NCI-H510A (cell line): ENCODE measurements around the gene ECHS1.

Experiments used
- DNase-seq: peaks from one replicate; lab custom pipeline; 2025; lab: John Stamatoyannopoulos, UW

Gene ECHS1

GRCh38 chr10:133358162-133358924 is 14.8 kb downstream of the ECHS1 start:
- no peak for DNase-seq

DNA sequence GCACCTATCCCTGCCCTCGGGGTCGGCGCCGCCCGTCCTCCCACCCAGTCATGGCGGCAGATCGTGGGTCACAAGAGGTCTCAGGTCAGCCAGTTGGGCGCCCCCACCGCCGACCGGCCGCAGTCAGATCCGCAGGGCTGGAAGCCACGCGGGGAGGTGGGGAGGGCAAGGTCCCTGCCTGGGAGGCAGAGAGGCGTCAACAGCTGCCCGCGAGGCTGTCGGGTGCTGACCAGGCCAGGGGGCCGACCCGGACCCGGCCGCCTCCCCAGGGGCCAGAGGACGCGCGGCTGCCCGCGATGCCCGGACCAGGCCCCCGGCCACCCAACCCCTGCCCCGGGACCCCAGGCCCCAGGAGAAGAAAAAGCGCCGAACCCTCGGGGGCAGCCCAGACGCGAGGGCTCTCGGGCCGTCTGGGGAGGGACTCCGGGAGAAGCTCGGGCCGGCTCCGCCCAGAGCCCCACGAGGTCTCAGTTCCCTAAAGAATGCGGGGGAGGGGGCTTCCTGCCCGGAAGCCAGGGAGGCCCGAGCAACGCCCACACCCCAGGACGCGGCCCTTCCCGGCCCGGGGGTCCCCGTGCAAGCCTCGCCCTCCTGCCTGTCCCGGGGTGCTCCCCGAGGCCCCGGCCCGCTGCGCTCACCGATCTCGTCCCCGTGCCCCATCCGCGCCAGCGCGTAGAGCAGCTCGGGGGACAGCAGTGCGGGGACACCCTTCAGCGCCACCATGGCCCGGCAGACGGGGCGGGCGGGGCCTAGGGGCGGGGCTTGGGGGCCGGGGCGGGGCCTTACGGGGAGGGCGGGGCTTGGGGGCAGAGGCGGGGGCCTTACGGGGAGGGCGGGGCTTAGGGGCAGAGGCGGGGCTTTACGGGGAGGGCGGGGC is 15.6 kb downstream of the ECHS1 start, which contains the start of gene FUOM:
Gene FUOM (minus strand): TSS at position 735 of the 877 bp plus-strand sequence. CDS start 12 bp downstream, at position 723.
- no peak for DNase-seq

DNA sequence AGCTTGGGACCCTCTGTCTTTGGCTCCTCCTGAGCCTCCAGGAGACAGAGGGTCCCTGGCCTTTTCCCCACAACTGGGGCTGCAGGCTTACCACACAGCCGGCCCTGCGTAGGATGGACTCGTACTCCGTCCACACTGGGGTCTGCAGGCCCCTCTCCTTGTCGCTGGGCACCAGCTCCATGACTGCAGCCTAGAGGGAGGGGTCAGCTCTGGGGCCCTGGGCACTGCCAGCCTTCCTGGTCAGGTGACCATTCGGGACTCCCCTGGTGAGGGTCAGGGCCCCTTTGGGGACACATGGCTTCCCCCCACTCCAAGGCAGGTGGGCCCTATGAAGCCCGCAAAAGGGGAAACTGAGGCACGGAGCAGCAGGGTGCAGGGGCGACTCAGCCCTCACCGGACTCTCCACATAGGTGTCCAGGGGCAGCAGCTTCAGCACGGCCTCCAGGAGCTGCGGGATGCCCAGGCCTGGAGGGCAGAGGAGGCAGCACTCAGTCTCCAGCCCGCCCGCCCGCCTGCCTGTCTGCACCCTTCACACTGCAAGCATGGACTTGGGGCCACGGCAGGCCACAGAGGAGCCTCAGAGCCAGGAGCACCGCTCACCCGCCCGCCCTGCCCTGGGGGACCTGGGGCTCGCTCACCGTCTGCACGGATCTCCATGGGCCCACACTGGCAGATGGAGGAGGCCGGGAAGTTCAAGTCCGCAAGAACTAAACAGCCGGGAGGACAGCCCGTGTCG is 16.4 kb downstream of the ECHS1 start:
- no peak for DNase-seq

DNA sequence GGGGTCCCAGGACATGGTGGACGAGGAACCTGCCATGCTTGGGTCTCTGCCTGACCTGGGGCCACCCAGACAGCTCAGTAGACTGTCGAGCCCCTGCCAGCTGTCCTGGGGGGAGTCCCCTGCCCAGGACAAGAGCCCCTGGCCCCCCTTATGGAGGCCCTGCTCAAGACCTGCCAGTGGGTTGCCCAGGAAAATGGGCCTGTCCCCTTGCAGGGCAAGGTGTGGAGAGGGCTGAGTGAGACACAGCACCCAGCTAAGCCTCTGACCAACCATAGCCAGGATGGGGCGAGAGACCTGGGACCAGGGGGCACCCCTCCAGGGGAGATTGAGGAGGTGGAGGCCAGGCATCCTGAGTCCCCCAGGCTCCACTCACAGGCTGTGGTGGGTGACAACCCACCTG is 17.2 kb downstream of the ECHS1 start:
- no peak for DNase-seq

DNA sequence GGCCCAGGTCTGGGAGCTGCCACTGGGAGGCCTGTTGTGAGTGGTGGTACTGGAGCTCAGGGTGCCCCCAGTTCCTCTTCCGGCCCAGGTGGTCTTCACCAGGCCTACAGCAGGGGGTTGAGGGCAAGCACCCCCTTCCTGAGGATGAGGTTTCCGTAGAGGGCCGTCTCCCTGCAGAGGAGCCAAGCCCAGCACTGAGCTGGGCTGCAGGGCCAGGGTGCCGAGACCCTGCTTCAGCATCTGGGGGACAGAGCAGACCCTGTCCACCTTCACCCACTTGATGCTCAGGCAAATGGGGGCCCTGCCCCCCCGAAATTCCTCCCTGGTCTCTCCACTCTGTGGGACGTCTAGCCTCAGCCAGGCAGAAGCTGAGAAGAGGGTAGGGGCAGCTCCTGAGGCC is 17.9 kb downstream of the ECHS1 start:
- DNase-seq: no peak

DNA sequence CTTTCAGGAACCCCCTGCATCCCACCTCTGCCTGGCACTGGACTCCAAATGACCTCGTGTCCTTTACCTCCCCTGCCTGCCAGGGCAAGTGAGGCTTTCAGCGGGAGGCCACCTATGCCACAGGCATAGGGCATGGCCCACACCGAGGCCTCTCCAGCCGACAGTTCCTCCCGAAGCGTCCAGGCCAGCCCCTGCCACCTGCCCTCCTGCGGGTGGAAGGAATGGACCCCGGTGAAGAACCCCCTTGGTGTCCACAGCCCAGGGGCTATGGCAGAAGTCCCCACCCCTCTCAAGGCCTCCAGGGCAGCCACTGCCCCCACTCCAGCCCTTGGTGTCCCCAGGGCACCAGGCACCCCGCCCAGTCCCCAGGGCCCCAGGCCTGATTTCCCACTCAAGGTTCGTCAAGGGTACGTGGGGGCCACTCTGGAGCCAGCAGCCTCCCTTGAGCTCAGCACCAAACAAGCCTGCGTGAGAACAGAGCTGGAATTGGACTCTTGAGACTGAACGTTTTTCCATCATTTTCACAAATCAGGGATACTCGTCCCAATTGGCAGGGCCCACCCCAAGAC is 18.4 kb downstream of the ECHS1 start:
- DNase-seq: no peak

- no peak for DNase-seq
Measured at GRCh38 chr10:133353988-133354605, 19.1 kb downstream of the ECHS1 start.

- no peak for DNase-seq
Measured at GRCh38 chr10:133353202-133353959, 19.8 kb downstream of the ECHS1 start.

DNA sequence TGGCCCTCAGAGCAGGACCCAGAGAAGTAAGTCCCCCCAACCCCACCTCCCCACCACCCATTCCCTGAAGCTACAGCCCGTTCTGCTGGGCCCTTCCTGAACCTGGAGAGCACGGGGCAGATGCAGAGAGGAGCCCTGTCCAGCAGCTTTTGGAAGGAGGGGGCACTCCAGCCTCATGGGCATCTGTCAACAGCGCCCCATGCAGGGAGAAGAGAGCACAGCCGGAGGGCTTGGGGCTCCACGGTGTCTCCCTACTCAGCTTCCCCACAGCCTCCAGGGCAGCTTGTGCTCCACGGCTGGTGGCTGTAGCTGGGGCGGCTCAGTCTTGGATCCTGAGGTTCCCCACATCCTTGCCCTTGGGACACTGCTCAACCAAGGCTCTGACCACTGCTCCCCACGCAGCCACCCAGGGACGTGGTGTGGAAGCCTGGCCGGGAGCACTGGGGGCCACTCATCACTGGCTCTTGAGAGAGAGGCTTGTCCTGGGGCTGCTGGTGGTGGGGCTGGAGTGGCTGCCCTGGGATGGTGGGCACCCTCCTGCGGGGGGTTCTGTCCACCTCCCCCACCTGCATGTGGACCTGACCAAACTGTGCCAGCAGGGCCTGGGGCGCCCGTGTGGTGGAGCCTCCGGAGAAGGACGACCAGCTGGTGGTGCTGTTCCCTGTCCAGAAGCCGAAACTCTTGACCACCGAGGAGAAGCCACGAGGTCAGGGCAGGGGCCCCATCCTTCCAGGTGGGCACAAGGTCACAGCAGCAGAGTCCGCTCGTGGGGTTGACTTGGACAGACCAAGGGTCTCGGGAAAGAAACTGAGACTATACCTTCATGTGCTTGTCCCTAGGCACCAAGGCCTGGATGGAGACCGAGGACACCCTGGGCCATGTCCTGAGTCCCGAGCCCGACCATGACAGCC is 21.5 kb downstream of the ECHS1 start:
- DNase-seq: no peak

GRCh38 chr10:133350950-133351329 is 22.2 kb downstream of the ECHS1 start:
- no peak for DNase-seq

GRCh38 chr10:133350283-133350949 is 22.7 kb downstream of the ECHS1 start:
- DNase-seq: no peak

GRCh38 chr10:133349577-133350011 is 23.6 kb downstream of the ECHS1 start:
- DNase-seq: no peak

DNA sequence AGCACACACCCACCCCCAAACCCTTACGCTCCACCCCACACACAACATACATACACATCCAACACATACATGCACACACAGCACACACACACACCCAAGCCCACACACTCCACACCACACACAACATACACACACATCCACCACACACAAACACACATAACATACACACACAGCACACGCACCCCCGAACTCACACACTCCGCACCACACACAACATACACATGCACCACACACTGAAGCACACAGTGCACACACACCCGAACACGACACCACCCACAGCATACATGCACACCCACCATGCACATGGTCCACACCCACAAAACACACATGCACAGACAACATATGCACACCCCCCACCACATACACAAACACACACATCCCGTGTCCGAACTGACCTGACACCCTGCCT is 24.0 kb downstream of the ECHS1 start:
- DNase-seq: no peak

- no peak for DNase-seq
Measured at GRCh38 chr10:133347710-133348517, 25.2 kb downstream of the ECHS1 start.

DNA sequence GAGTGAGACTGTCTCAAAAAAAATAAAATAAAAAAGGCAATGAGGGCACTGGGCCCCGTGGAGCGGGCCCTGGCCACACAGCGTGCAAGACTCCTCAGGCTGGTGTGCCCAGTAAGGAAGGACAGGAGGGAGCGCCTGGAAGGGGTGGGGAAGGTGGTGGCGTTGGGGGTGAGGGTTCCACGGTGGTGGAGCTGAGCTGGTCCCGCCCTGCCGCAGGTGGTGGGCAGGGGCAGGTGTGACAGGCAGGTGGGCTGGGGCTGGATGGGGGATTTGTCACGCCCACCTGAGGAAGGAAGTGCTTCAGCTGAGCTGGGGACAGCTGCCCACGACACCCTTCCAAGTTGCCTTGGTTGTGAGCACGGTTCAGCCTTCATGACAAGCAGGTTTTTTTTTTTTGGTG is 26.7 kb downstream of the ECHS1 start:
- no peak for DNase-seq

- no peak for DNase-seq
Measured at GRCh38 chr10:133344236-133344635, 28.9 kb downstream of the ECHS1 start.

GRCh38 chr10:133343558-133343957 is 29.6 kb downstream of the ECHS1 start:
- no peak for DNase-seq

DNA sequence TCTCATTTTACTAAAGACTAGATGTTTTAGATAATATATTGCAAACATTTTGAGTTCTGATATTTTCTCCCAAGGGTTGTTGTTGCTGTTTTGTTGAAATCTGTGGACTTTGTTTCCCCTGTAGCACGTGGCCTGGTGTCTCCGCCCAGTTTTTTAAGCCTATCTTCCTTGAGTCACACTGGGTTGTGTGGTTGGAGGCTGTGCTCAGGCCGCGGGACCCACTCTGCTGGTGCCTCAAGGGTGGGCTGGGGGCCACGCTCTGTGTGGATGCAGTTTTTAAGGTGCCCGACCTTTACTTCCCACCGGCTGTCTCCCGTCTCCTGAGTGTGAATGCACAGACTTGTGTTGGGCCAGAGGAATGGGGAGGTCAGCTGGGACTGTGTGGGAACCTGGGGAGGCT is 30.2 kb downstream of the ECHS1 start:
- no peak for DNase-seq
